Mesenteric fat pad (tissue), 1 donor: Measurements from ENCODE around the gene PDS5A. TPM values are rescaled to one million over a fixed set of nuclear protein-coding genes. Genes with fewer than 3 reads are reported as not detected.
A peak's percentile ranks its signal among the peaks of the same experiment; 100 is the strongest.
"Not testable (repeated sequence)": the region's sequence is repeated elsewhere in the genome, so short reads cannot be mapped to it uniquely, and the experiment has no call there.

Experiments
- DNase-seq: peaks from one replicate; pipeline ENCODE4 v3.0.0-alpha.2; 2020; ENCODE audit warnings: low spot score
- total RNA-seq: library from RNA; stranded (reverse); fragmentation: NEBNext Ultra II Directional; extraction: Animal tissue kit (Norgen Biotek cat#: 25700); gene quantifications from one replicate; pipeline ENCODE4 v1.2.1, GENCODE V29; 2021
- donor health status: DM: yes; HTN: yes; CAD: no.

PDS5A gene
- total RNA-seq, 1 donor from 2014 or later: 69.8 TPM

GRCh38 chr4:39838431-39838830, 139.3 kb downstream of the PDS5A start:
- peak; percentile 49 for DNase-seq

GRCh38 chr4:39834269-39834668, 143.4 kb downstream of the PDS5A start:
- DNase-seq: no peak

- DNase-seq: peak; percentile 24
Observed at GRCh38 chr4:39825741-39826231, 151.9 kb downstream of the PDS5A start.

GRCh38 chr4:39825090-39825489, 152.6 kb downstream of the PDS5A start:
- DNase-seq: no peak

GRCh38 chr4:39823191-39823590, 154.5 kb downstream of the PDS5A start:
- DNase-seq: no peak

GRCh38 chr4:39822662-39823061, 155.0 kb downstream of the PDS5A start:
- DNase-seq: no peak

GRCh38 chr4:39821951-39822350, 155.8 kb downstream of the PDS5A start:
- DNase-seq: no peak

- peak; percentile 2 for DNase-seq
Observed at GRCh38 chr4:39820186-39820585, 157.5 kb downstream of the PDS5A start.

GRCh38 chr4:39818646-39819045, 159.1 kb downstream of the PDS5A start:
- peak; percentile 47 for DNase-seq

- peak; percentile 39 for DNase-seq
Observed at GRCh38 chr4:39814403-39815185, 163.1 kb downstream of the PDS5A start.

GRCh38 chr4:39813761-39814160, 163.9 kb downstream of the PDS5A start:
- not testable (repeated sequence) for DNase-seq

GRCh38 chr4:39813033-39813432, 164.7 kb downstream of the PDS5A start:
- not testable (repeated sequence) for DNase-seq

GRCh38 chr4:39812500-39812899, 165.2 kb downstream of the PDS5A start:
- peak; percentile 65 for DNase-seq

- DNase-seq: peak; percentile 3
Observed at GRCh38 chr4:39808231-39808749, 169.4 kb downstream of the PDS5A start.

- peak; percentile 18 for DNase-seq
Observed at GRCh38 chr4:39802005-39802404, 175.7 kb downstream of the PDS5A start.

GRCh38 chr4:39792976-39793375, 184.7 kb downstream of the PDS5A start:
- DNase-seq: peak; percentile 51

GRCh38 chr4:39792529-39792928, 185.2 kb downstream of the PDS5A start:
- DNase-seq: peak; percentile 30

GRCh38 chr4:39792128-39792527, 185.6 kb downstream of the PDS5A start:
- peak; percentile 30 for DNase-seq

- DNase-seq: peak; percentile 39
Observed at GRCh38 chr4:39786838-39787237, 190.9 kb downstream of the PDS5A start.

GRCh38 chr4:39785083-39785482, 192.6 kb downstream of the PDS5A start:
- no peak for DNase-seq

GRCh38 chr4:39781988-39782387, 195.7 kb downstream of the PDS5A start:
- DNase-seq: not testable (repeated sequence)
